Body of pancreas (tissue), 4 donors: Measurements from ENCODE around the gene CCDC57.

Experiments
- POLR2A ChIP-seq, 3 donors: fragments of 450-650 bp; IDR thresholded peaks; one replicate each; pipeline ENCODE4 v1.6.1; 2016; ENCODE audit warnings: antibody characterized with exemption in 3 of 3, mild to moderate bottlenecking in 2 of 3
- TF ChIP-seq, protein P1 (sequence below), 7 experiments: fragments of 450-650 bp in 4 of 7; fragments of 200-600 bp in 3 of 7; sonication (generic) in 3 of 7; IDR thresholded peaks; one replicate each; pipeline ENCODE4 v1.5.1; 2016 to 2019; ENCODE audit warnings: antibody characterized with exemption in 7 of 7

DNA sequence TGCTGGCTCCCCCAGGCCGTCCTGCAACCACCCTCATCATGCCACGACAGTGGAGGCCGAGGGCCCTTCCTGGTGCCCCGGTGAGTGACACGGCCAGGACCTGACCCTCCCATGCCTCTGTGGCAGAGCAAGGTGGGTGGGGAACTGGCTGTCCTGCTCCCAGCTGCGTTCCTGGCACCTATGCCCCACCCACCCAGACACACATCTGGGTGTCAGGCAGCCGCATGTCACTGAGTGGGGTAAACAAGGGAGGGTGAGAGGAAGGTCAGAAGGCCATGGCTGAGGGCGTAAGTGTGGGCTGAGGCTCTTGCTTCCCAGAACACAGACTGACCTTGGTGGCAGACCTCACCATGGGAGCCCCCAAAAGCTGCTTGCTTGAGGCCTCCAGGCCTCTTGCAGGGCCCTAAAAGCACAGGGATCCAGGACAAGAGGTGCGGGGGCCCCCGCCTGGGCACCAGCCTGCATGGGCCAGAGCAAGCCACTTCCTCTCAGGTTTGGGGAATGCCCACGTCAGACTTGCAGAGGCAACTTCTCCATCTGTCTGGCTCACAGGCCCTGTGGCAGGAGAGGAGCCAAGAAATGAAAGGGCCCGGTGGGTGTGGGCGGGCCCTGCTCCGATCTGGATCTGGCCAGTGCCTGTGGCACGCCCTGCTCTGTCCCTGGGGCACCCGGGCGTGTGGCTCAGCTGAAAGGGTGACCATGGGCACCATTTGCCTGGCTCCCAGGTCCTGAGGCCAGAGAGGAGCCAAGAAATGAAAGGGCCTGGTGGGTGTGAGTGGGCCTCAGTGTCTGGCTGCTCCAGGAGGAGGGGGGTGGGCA, 3.9 kb upstream of the CCDC57 start:
- TF ChIP-seq, protein P1, sequence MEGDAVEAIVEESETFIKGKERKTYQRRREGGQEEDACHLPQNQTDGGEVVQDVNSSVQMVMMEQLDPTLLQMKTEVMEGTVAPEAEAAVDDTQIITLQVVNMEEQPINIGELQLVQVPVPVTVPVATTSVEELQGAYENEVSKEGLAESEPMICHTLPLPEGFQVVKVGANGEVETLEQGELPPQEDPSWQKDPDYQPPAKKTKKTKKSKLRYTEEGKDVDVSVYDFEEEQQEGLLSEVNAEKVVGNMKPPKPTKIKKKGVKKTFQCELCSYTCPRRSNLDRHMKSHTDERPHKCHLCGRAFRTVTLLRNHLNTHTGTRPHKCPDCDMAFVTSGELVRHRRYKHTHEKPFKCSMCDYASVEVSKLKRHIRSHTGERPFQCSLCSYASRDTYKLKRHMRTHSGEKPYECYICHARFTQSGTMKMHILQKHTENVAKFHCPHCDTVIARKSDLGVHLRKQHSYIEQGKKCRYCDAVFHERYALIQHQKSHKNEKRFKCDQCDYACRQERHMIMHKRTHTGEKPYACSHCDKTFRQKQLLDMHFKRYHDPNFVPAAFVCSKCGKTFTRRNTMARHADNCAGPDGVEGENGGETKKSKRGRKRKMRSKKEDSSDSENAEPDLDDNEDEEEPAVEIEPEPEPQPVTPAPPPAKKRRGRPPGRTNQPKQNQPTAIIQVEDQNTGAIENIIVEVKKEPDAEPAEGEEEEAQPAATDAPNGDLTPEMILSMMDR (IDR thresholded peaks at IDR 0.05): no peak
- TF ChIP-seq POLR2A (IDR thresholded peaks at IDR 0.05): peak; percentile 11 to 54 (median 49)
